Liver (tissue), 9 donors: ENCODE data around the gene EIF4G2. TPM values are rescaled to one million over a fixed set of nuclear protein-coding genes. Genes with fewer than 3 reads are reported as not detected.
A peak's percentile ranks its signal among the peaks of the same experiment; 100 is the strongest.

Experiments used
- DNase-seq: peaks from one replicate; pipeline ENCODE4 v3.0.0-alpha.2; 2017; ENCODE audit warnings: low spot score
- H3K27ac ChIP-seq, 2 donors: one replicate each; pipeline ENCODE4 v1.7.0; 2013; ENCODE audit warnings: inconsistent platforms in 2 of 2, low read length in 2 of 2, control low read depth in 1 of 2, low read depth in 1 of 2, mild to moderate bottlenecking in 1 of 2
- H3K27me3 ChIP-seq, 4 donors: one replicate each; pipeline versions ENCODE4 v1.6.1 to v1.7.0; 2013; ENCODE audit warnings: low read length in 3 of 4, inconsistent platforms in 1 of 4, mild to moderate bottlenecking in 1 of 4, moderate library complexity in 1 of 4; ENCODE audit not compliant: control insufficient read depth in 4 of 4, insufficient read depth in 4 of 4
- H3K36me3 ChIP-seq, 4 donors: one replicate each; pipeline versions ENCODE4 v1.6.1 to v1.7.0; 2013; ENCODE audit warnings: low read length in 3 of 4, mild to moderate bottlenecking in 3 of 4, low read depth in 1 of 4, moderate library complexity in 1 of 4; ENCODE audit not compliant: control insufficient read depth in 4 of 4, insufficient read depth in 3 of 4
- H3K4me1 ChIP-seq, 4 donors: one replicate each; pipeline versions ENCODE4 v1.6.1 to v1.7.0; 2013; ENCODE audit warnings: low read length in 3 of 4, mild to moderate bottlenecking in 3 of 4, moderate library complexity in 1 of 4; ENCODE audit not compliant: control insufficient read depth in 4 of 4, insufficient read depth in 4 of 4
- H3K4me3 ChIP-seq, 3 donors: one replicate each; pipeline versions ENCODE4 v1.6.1 to v1.7.0; 2013; ENCODE audit warnings: low read length in 3 of 3, control low read depth in 1 of 3, low read depth in 1 of 3, mild to moderate bottlenecking in 1 of 3
- H3K9ac ChIP-seq, 2 donors: one replicate each; pipeline ENCODE4 v1.7.0; 2013; ENCODE audit warnings: low read length in 2 of 2, mild to moderate bottlenecking in 2 of 2, moderate library complexity in 2 of 2, control low read depth in 1 of 2, low read depth in 1 of 2
- H3K9me3 ChIP-seq, 4 donors: one replicate each; pipeline versions ENCODE4 v1.6.1 to v1.7.0; 2013; ENCODE audit warnings: low read length in 3 of 4; ENCODE audit not compliant: control insufficient read depth in 4 of 4
- CTCF ChIP-seq: fragments of 150-350 bp; IDR thresholded peaks from 2 replicates; pipeline ENCODE4 v1.5.1; 2017; ENCODE audit warnings: improper control_type of control experiment, low read depth, low read length; ENCODE audit not compliant: missing input control
- EGR1 ChIP-seq, 2 donors: IDR thresholded peaks; 2 replicates each; pipeline ENCODE4 v1.6.1; 2016 to 2018; ENCODE audit warnings: antibody characterized with exemption in 2 of 2, low read depth in 2 of 2
- FOXA1 ChIP-seq: IDR thresholded peaks from 2 replicates; pipeline ENCODE4 v1.6.1; 2016; ENCODE audit warnings: antibody characterized with exemption
- FOXA2 ChIP-seq: IDR thresholded peaks from 2 replicates; pipeline ENCODE4 v1.6.1; 2016; ENCODE audit warnings: antibody characterized with exemption
- GABPA ChIP-seq, 2 donors: IDR thresholded peaks in 1 of 2; conservative IDR thresholded peaks in 1 of 2; 2 replicates each; pipeline ENCODE4 v1.6.1; 2016; ENCODE audit warnings: antibody characterized with exemption in 2 of 2, mild to moderate bottlenecking in 1 of 2, moderate library complexity in 1 of 2
- HNF4A ChIP-seq, 2 donors: conservative IDR thresholded peaks; 2 replicates each; pipeline ENCODE4 v1.6.1; 2016; ENCODE audit warnings: antibody characterized with exemption in 2 of 2, mild to moderate bottlenecking in 2 of 2
- HNF4G ChIP-seq: IDR thresholded peaks from 2 replicates; pipeline ENCODE4 v1.6.1; 2016; ENCODE audit warnings: antibody characterized with exemption
- JUND ChIP-seq, 2 donors: IDR thresholded peaks; 2 replicates each; pipeline ENCODE4 v1.6.1; 2016; ENCODE audit warnings: antibody characterized with exemption in 2 of 2
- NR2F2 ChIP-seq: IDR thresholded peaks from 2 replicates; pipeline ENCODE4 v1.6.1; 2016; ENCODE audit warnings: antibody characterized with exemption
- RAD21 ChIP-seq, 2 donors: IDR thresholded peaks; 2 replicates each; pipeline ENCODE4 v1.6.1; 2016; ENCODE audit warnings: antibody characterized with exemption in 2 of 2, mild to moderate bottlenecking in 2 of 2
- RXRA ChIP-seq, 2 donors: IDR thresholded peaks; 2 replicates each; pipeline ENCODE4 v1.6.1; 2017 to 2018; ENCODE audit warnings: antibody characterized with exemption in 2 of 2, mild to moderate bottlenecking in 1 of 2
- SP1 ChIP-seq: IDR thresholded peaks from 2 replicates; pipeline ENCODE4 v1.6.1; 2018; ENCODE audit warnings: antibody characterized with exemption, mild to moderate bottlenecking
- TAF1 ChIP-seq: conservative IDR thresholded peaks from 2 replicates; pipeline ENCODE4 v1.6.1; 2016; ENCODE audit warnings: antibody characterized with exemption, mild to moderate bottlenecking
- YY1 ChIP-seq: IDR thresholded peaks from 2 replicates; pipeline ENCODE4 v1.6.1; 2016; ENCODE audit warnings: antibody characterized with exemption, mild to moderate bottlenecking
- ZBTB33 ChIP-seq: IDR thresholded peaks from 2 replicates; pipeline ENCODE4 v1.6.1; 2016; ENCODE audit warnings: antibody characterized with exemption
- WGBS: extraction: QIAGEN DNeasy Blood & Tissue Kit; methylation state at CpG from one replicate; pipeline ENCODE4 v1.1.7; 2013; 5-methylcytosine and 5-hydroxymethylcytosine counted together
- polyA plus RNA-seq, 2 donors: library from polyadenylated mRNA; stranded (reverse) in 1 of 2; unstranded in 1 of 2; fragments of 200-250 nt in 1 of 2; fragments of >200 nt in 1 of 2; fragmentation: Nextera tagmentation in 1 of 2; extraction: Ambion mirVana in 1 of 2; gene quantifications; one replicate each; pipeline versions ENCODE4 v1.2.1 to v1.2.3, GENCODE V29; 2013 to 2015
- total RNA-seq, 2 donors: library from RNA; depleted of rRNA; stranded (reverse); fragments of >200 nt; gene quantifications; one replicate each; pipeline ENCODE4 v1.2.3, GENCODE V29; 2014
- TF ChIP-seq, protein P1 (sequence below): IDR thresholded peaks from 2 replicates; pipeline ENCODE4 v1.6.1; 2016; ENCODE audit warnings: antibody characterized with exemption
- TF ChIP-seq, protein P2 (sequence below): IDR thresholded peaks from 2 replicates; pipeline ENCODE4 v1.6.1; 2016; ENCODE audit warnings: antibody characterized with exemption, mild to moderate bottlenecking
- donor health status: healthy.
- donor health status: healthy.
- donor health status: healthy.
- donor health status: healthy.
- donor health status: healthy.

The EIF4G2 gene
- total and polyA plus RNA-seq, 4 donors, result 126 to 268 (median 209) TPM

GRCh38 chr11:10793470-10794255 lies 15.1 kb downstream of the EIF4G2 start:
- DNase-seq, result no peak

GRCh38 chr11:10792385-10793068 lies 16.2 kb downstream of the EIF4G2 start:
- DNase-seq, result peak; percentile 91
- peaks cover 2 to 17% (median 15%) of the 10 kb centered on the region in 4 donors for H3K36me3 ChIP-seq
- TF ChIP-seq FOXA1 (no peak), SP1 (no peak), EGR1 (IDR thresholded peaks at IDR 0.05; ENCODE audit: low read depth in 2 of 2) (no peak), RXRA (IDR thresholded peaks at IDR 0.05) (peak in 1 of 2 donors; percentile 29), YY1 (no peak), JUND (IDR thresholded peaks at IDR 0.05) (no peak), CTCF (peak; percentile 83), GABPA (IDR thresholded peaks at IDR 0.05 in 1 of 2, conservative IDR thresholded peaks at IDR 0.05 in 1 of 2) (no peak), TAF1 (no peak), NR2F2 (no peak), HNF4G (no peak), FOXA2 (no peak), RAD21 (IDR thresholded peaks at IDR 0.05) (peak; percentile 88 to 97), ZBTB33 (no peak), HNF4A (conservative IDR thresholded peaks at IDR 0.05) (peak in 1 of 2 donors; percentile 61)
- TF ChIP-seq, protein P1, sequence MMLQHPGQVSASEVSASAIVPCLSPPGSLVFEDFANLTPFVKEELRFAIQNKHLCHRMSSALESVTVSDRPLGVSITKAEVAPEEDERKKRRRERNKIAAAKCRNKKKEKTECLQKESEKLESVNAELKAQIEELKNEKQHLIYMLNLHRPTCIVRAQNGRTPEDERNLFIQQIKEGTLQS, result no peak
- TF ChIP-seq, protein P2, sequence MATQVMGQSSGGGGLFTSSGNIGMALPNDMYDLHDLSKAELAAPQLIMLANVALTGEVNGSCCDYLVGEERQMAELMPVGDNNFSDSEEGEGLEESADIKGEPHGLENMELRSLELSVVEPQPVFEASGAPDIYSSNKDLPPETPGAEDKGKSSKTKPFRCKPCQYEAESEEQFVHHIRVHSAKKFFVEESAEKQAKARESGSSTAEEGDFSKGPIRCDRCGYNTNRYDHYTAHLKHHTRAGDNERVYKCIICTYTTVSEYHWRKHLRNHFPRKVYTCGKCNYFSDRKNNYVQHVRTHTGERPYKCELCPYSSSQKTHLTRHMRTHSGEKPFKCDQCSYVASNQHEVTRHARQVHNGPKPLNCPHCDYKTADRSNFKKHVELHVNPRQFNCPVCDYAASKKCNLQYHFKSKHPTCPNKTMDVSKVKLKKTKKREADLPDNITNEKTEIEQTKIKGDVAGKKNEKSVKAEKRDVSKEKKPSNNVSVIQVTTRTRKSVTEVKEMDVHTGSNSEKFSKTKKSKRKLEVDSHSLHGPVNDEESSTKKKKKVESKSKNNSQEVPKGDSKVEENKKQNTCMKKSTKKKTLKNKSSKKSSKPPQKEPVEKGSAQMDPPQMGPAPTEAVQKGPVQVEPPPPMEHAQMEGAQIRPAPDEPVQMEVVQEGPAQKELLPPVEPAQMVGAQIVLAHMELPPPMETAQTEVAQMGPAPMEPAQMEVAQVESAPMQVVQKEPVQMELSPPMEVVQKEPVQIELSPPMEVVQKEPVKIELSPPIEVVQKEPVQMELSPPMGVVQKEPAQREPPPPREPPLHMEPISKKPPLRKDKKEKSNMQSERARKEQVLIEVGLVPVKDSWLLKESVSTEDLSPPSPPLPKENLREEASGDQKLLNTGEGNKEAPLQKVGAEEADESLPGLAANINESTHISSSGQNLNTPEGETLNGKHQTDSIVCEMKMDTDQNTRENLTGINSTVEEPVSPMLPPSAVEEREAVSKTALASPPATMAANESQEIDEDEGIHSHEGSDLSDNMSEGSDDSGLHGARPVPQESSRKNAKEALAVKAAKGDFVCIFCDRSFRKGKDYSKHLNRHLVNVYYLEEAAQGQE, result no peak
- peaks cover 0 to 6% (median 3%) of the 10 kb centered on the region in 4 donors for H3K4me1 ChIP-seq
- H3K9me3 ChIP-seq, result no peaks in the 10 kb centered on the region
- 14% methylated on average over 24 of the region's 24 CpGs for WGBS
- no peaks in the 10 kb centered on the region for H3K27me3 ChIP-seq
- H3K9ac ChIP-seq, result no peak overlapping the region
- no peak overlapping the region for H3K27ac ChIP-seq
- H3K4me3 ChIP-seq, result no peak overlapping the region

More at GRCh38 chr11:10793470-10794255, 15.1 kb downstream of the EIF4G2 start:
- no peak for TF ChIP-seq EGR1 (IDR thresholded peaks at IDR 0.05; ENCODE audit: low read depth in 2 of 2)
- TF ChIP-seq YY1, result no peak
- no peak for TF ChIP-seq CTCF
- Histone ChIP-seq H3K27me3 (no peaks in the 10 kb centered on the region), H3K27ac (no peak overlapping the region), H3K9ac (no peak overlapping the region), H3K4me1 (peaks cover 0 to 6% (median 3%) of the 10 kb centered on the region in 4 donors), H3K36me3 (peaks cover 4 to 28% (median 26%) of the 10 kb centered on the region in 4 donors), H3K9me3 (no peaks in the 10 kb centered on the region), H3K4me3 (no peak overlapping the region)
- 69% methylated on average over 11 of the region's 11 CpGs for WGBS
